HG03558 (cell line): ENCODE results near the gene SNX7.

Experiments used
- ATAC-seq: cut with Tn5 transposase; IDR thresholded peaks from one replicate; pipeline ENCODE4 v1.9.1; 2021; ENCODE audit warnings: moderate number of reproducible peaks; ENCODE audit not compliant: unreplicated experiment; ENCODE audit errors: extremely low read depth

SNX7 gene

DNA sequence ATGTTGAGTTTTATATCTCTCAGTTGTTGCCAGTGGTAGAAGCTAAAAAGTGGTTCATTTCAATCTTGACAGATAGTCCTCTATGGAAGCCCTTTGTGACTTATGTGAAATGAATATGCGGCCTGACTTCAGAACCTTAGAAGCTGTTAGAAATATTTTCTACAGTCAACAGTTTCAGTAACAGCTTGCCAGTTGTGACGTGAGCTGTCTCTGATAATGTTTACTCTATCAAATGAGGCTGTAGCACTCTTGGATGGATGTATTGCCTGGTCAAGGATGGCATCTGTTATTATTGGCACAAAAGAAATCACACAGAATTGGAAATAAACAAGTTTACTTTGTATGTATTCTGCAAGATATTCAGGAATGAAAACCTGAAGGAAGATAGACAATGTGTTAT is 31.9 kb downstream of the SNX7 start:
- no peak for ATAC-seq

DNA sequence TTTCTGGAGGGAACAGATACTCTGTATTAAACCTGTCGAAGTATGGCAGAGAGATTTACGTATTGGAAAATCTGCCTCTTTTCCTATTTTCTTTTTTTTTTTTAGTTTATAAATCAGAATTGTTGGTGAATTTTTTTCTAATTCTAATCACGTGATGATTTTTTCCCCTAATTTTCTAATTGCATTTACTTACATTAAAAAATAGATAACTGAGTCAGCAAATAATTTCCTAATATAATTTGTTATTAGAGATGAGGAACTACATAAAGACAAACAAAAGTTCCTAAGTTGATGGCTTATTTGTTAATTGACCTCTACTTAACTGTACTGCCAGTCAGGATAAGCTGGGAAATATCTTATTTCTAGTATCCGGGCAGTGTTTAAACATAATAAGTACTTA is 34.6 kb downstream of the SNX7 start:
- no peak for ATAC-seq

DNA sequence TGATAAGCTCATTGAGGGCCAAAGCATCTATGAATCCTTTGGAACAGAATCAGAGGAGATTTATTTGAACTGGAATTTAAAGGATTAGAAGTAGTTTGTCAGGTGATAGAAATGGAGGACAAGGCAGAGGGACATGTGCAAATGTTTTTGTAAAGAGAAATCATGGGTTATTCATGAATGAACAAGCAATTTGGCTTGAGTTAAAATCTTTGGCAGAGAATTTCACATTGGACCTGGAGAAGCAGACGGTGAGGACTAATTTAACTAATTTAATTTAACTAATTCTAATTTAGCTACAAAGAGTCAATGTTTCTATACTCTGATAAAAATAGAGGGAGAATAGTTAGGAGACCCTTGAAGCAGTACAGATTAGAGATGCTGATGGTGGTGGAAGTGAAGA is 36.3 kb downstream of the SNX7 start:
- ATAC-seq, result no peak

DNA sequence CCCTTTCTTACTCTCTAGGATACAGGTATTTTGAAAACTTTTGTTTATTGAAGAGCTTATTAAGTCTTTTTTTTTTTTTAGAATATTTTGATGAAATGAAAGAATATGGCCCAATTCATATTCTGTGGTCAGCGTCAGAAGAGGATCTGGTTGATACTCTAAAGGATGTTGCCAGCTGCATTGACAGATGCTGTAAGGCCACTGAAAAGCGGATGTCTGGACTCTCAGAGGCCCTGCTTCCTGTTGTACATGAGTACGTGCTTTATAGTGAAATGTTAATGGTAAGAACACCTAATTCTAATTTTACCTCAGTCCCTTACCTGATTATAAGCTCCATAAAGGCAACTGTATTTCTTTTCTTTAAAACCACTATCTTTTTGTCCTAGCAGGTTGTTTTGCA is 37.1 kb downstream of the SNX7 start:
- no peak for ATAC-seq

DNA sequence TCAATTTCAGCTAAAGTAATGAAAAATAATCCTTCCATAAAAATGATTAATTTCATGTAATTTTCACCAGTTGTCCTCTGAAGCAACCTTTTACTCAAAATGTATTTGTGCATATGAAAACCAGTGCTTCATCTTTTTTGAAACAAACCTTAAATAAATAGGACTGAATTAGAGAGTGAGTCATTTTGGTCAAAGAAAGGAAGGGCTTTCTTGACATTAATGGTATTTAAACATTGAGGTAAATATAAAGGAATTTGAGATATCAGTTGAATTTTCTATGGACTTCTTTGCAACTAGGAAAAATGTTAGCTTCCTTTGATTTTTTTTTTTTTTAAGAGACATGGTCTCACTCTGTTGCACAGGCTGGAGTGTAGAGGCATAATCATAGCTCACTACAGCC is 38.7 kb downstream of the SNX7 start:
- ATAC-seq, result no peak

DNA sequence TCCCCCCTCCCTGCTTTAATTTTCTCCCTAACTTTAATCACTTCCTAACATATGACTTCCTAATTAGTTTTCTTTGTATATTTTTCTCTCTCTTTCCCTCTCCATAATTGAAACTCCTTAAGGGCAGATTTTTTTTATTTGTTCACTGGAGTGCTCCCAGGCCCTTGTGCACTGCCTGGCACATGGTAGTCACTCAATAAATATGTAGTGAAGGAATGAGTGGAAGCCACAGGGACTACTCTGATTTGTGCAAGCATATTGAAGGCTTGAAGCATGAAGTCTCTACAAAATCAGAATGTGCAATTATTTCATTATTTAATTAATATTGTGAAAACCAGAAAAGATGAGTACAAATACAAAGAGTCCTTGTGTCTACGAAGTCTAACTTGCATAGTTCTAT is 41.5 kb downstream of the SNX7 start:
- ATAC-seq, result no peak

DNA sequence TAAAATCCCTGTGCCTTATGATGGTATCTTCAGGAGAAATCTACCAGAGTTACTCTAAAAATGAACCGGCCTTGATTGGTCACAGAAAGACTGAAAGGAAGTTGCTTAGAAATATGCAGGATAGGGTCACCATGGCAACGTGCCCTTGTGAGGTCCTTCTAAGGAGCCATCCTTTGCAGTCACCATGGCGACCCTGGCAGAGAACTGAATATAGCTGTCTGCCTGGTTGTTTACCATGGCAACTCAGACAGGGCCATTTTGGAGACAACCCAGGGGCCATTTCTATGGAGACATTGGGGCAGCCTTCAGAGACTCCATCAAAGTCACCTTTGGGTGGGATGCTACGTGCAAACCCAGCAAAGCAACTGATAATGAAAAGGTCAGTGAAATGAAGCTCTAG is 43.0 kb downstream of the SNX7 start:
- ATAC-seq, result no peak

DNA sequence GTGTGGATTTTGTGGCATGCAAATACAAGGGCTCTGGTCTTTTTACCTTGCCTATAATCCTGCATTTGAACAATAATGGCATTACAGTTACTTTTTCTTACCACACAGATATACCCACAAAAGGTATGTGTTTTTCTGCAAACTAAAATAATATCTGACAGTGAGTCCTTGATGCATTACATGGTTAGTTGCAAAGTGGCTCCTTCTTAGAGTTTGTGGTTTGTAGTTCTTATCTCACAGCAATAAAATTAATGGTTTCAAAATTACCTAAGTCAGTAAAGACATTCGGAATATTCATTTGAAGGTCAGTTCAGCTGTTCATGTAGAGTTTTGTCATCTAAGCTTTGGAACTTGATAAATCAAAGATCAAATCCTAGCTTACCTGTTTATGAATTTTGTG is 43.5 kb downstream of the SNX7 start:
- ATAC-seq, result no peak

DNA sequence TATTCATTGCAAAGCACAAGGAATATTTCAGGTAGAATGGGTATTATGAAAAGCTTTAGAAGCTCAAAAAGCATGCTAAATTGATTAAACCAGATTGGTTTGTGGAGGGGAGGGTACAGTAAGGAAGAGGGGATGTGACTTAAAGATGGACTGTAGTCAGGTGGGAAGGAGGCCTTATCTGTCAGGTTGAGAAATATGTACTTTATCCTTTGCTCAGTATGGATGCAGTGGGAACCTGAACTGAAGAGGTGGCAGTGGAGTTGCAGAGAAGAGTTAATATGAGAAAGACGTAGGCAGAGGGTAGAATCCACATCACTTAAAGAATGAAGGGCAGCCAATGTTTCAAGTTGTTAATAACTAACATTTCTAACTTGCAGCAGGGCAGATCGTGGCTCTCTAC is 44.1 kb downstream of the SNX7 start:
- no peak for ATAC-seq

DNA sequence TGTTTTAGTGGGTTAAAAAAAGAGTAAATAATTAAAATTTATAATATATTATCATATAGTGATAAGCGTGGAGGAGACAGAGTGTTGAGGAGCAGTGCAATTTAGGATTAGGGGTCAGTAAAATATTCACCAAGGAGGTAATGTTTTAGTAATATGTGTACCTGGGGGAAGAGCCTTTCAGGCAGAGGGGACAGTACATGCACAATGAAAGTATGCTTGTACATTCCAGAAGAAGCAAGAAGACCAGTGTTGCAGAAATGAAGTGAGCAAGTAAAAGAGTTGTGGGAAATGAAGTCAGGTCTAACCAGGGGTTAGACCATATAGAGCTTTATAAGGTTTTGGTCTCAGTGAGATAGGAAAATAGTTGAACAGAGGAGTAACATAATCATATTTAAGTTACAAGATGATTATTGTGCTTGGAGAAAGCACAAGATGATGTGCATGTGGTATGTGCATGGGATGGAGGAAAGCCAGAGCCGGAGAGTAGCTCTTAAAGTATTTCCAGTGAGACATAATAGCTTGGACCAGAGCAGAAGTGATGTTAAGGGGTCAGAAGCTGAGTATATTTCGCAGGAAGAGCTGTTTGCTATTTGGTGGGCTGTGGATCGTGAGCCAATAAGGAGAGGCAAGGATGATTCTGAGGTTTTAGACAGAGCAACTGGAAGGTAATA is 44.8 kb downstream of the SNX7 start:
- ATAC-seq, result no peak

DNA sequence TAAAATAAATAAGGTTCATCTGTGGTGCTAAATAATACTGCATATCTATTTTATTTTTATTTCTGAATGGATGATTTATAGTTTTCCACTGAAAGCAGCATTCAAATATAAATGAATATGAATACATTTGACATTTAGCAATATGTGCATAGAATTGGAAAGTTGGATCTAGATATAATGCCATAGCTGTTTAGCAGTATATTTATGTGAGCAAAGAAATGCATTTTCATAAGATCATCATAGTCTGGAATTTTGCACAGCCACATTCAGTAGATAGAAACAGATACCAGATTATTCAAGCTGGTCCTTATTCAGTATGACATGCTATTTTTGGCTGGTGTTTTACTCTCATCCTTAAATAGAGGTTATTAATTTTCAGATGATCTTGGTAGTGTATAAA is 46.0 kb downstream of the SNX7 start:
- no peak for ATAC-seq

DNA sequence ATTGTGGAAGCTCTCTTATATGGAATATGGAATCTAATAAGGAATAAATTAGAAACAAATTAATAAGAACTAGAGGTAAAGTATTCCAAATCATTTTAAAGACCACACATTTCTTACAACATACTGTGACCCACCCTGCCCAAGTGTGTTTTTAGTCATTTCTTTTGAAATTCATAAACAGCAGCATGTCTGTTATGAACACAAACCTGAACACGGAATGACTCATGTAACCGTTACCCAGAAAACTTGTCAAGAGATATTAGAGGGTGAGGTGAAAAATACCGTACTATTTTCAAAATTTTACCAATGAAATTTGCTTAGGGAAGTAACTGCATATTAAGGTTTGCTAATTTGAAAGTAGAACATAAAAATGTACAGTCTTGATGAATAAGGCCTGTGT is 48.4 kb downstream of the SNX7 start:
- ATAC-seq, result no peak

DNA sequence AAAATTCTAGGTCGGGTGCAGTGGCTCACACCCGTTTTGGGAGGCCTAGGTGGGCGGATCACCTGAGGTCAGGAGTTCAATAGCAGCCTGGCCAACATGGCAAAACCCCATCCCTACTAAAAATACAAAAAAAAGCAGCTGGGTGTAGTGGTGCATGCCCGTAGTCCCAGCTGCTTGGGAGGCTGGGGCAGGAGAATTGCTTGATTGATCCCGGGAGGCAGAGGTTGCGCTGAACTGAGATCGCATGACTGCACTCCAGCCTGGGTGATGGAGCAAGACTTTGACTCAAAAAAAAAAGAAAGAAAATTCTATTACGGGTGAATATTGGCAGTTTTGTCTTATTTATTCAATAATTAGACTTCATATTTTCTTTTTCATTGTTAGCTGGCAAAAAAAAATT is 62.1 kb downstream of the SNX7 start:
- no peak for ATAC-seq

DNA sequence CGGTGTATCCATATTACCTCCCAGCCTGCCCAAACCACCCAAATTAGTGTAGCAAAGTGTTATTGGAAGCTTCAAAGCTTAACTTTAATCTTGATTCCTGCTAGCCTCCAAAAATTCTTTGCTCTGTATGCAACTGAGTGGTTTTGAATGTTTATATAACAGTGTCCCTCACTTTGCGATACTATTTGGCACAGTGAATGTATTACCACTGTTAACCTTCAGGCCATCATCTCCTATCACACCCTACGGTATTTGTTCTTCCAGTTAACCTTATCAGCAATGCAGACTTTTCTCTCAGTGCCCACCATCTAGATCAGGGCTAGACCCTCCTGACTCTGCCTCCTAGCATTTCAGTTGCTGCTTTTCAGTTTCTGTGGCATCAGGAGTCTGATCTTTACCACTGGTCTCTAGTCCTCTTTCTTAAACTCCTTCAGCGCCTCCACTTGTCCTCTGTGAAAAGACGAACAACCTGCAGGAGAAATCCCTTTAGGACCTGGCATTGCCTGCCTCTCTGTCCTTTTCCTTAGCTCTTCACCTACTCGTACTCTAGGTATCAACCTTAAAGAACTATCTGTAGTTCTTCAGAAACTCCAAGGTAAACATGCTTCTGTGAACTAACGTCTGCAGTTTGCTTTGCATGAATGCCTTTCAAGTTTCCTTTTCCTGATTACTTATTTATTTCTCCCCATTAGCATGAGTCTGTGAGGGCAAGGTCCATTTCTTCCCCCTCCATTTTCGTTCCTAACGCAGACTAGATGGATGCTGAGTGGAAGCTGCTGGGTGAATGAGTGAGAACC is 71.7 kb downstream of the SNX7 start:
- no peak for ATAC-seq

DNA sequence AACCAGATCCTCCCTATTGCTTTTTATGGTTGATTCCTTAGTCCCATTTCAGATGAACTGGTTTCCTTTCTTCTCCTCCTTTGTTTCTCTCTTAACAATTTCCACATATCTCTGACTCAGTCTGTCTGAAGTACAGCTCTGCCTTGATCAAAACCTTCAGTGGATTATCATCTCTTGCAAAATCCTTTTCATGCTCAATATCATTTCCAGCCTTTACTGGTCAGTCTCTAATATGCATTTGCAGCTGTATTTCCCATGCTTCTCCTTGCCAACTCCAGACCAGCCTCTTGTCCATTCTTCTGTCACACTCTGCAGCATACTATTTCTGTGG is 72.2 kb downstream of the SNX7 start:
- no peak for ATAC-seq

DNA sequence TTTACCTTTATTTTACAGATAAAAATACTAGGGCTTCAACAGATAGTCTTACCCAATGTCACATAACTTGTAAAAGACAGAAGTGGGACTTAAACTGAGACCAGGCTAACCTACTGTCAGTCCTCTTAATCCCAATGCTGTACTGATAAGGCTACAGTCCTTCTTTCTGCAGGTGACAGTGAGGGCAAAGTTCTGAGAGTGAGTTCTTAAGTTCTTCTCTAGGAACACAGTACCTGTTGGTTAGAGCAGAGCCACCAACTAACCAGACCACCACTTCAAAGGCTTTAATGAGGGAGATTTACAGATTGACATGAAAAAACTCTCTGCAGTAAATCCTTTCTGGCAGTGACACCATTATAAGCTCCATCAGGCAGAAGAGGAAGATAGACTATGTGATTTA is 74.2 kb downstream of the SNX7 start:
- ATAC-seq, result no peak

DNA sequence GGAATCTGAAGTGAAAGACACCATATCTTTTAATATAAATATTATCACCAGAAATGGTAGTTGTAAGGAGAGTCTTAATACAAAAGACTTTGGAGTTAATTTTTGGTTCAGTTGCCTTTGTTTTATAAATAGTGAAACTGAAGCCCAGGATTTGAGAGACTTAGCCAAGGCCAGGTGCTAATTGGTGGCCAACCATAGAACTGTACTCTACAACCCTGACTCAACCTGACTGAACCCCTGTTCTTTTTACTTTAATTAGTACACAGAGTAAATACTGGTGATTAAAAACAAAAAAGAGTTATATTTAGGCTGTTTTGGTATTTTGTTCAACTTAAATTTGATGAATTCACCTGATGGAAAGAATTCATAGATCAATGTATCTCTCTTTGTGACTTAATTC is 76.3 kb downstream of the SNX7 start:
- no peak for ATAC-seq

DNA sequence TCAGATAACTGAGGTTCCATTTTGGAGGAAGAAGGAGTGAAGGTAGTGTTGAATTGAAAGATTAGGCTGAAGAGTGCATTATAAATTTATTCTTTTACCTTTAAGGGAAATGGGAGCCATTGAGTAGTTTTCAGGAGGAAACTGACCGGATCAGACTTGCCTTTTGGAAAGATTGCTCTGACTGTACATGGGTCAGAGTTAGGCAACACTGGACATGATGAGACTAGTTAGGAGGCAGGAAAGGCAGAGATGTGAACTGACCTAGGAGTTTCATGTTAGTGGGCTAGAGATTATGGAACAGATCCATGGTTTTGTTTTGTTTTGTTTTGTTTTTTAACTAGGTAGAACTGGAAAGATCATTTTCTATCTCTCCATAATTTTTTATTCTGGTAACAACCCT is 78.2 kb downstream of the SNX7 start:
- no peak for ATAC-seq

DNA sequence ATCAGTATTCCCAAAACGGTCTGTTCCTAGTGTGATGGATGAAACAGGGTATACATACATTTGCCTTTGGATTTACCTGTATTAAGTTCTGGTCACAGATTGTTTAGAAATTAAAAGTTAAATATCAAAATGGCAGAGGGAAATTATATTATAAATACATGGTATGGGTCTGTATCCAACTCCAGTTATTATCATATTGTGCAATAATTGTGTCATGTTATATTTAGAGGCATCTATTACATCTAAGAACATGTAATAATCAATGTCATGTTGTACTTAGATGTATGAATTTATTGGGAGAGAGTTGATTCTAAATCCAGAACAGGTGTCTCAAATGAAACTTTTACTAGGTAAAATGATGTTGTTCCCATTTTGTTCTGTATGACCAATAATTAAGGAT is 79.6 kb downstream of the SNX7 start:
- ATAC-seq, result no peak

DNA sequence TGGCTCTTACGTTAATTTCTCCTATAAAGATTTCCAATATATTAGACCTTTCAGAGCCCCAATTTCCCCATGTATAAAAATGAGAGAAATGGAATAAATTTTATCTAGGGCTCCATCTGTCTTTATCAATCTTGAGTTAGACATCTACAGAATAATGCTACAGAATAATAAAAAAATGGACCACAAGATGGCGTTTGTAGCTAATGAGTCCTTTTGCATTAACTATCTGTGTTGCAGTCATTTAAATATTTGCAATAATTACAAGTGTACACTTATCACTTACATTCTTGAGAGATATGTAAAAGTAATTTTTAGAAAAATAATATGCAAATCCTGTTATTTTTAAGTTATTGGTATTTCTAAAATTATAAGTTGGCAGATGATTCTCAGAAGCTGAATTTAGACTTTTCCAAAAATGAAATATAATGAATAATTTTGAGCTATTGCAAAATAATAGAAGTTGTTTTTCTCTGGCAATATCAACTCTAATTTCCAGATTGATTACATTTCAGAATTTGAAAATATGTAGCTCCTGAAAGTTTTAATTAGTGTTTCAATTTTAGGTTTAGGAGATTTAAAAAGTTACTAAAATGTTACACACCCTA is 87.7 kb downstream of the SNX7 start:
- ATAC-seq, result no peak

DNA sequence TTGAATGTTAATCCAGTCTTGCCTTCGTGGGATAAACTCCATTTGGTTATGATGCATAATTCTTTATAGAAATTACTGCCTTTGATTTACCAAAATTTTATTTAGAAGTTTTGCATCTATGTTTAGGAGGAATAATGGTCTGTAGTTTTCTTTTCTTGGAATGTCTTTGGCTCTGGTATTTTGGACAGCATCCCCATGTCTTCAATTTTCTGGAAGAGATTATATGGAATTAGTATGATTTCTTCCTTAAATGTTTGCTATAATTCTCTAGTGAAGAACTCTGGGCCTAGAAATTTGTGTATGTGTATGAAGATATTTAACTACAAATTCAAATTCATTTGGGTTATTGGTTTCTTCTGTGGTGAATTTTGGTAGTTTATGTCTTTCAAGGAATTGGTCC is 92.7 kb downstream of the SNX7 start:
- no peak for ATAC-seq
